Measurements from ENCODE around the gene BAZ1B.
"Not testable (repeated sequence)": the region's sequence is repeated elsewhere in the genome, so short reads cannot be mapped to it uniquely, and the experiment has no call there.

BAZ1B gene

GRCh38 chr7:73536479-73536878 is 14.4 kb upstream of the BAZ1B start:
- no peaks in the 10 kb centered on the region for H3K4me1 ChIP-seq (ENCODE audit: insufficient read depth, low read length, severe bottlenecking)
- H3K36me3 ChIP-seq (ENCODE audit: insufficient read depth, low read length) = peaks cover 56% of the 10 kb centered on the region
- TF ChIP-seq EZH2 (IDR thresholded peaks at IDR 0.05; ENCODE audit: borderline replicate concordance, low read length) = no peak
- TF ChIP-seq CTCF (IDR thresholded peaks at IDR 0.05; ENCODE audit: low read length) = no peak

GRCh38 chr7:73535918-73536317 is 13.8 kb upstream of the BAZ1B start:
- not testable (repeated sequence) for H3K4me1 ChIP-seq (ENCODE audit: insufficient read depth, low read length, severe bottlenecking); H3F3A ChIP-seq (ENCODE audit: insufficient read depth, low read length); H2AFZ ChIP-seq (ENCODE audit: low read length); H3K4me3 ChIP-seq (ENCODE audit: low read depth, low read length, poor library complexity, severe bottlenecking); H3K27me3 ChIP-seq (ENCODE audit: insufficient read depth, low read length); H3K79me2 ChIP-seq (ENCODE audit: insufficient read depth, low read length); H3K9ac ChIP-seq (ENCODE audit: low read length); H3K9me2 ChIP-seq (ENCODE audit: low read depth, low read length); H3K27ac ChIP-seq (ENCODE audit: low read depth, low read length, poor library complexity, severe bottlenecking); H3K9me3 ChIP-seq (ENCODE audit: low read length); H3K4me2 ChIP-seq (ENCODE audit: low read length); H4K20me1 ChIP-seq (ENCODE audit: insufficient read depth, low read length)
- peaks cover 55% of the 10 kb centered on the region for H3K36me3 ChIP-seq (ENCODE audit: insufficient read depth, low read length)

More at GRCh38 chr7:73536479-73536878, 14.4 kb upstream of the BAZ1B start:
- no peaks in the 10 kb centered on the region for H3K9me3 ChIP-seq (ENCODE audit: low read length)
- no peak overlapping the region for H3K9ac ChIP-seq (ENCODE audit: low read length)
- H3K9me2 ChIP-seq (ENCODE audit: low read depth, low read length) = no peaks in the 10 kb centered on the region
- no peak overlapping the region for H3K4me2 ChIP-seq (ENCODE audit: low read length)
- no peak overlapping the region for H2AFZ ChIP-seq (ENCODE audit: low read length)
- H3K4me3 ChIP-seq (ENCODE audit: low read depth, low read length, poor library complexity, severe bottlenecking) = no peak overlapping the region
- no peak overlapping the region for H3K27ac ChIP-seq (ENCODE audit: low read depth, low read length, poor library complexity, severe bottlenecking)
- no peaks in the 10 kb centered on the region for H4K20me1 ChIP-seq (ENCODE audit: insufficient read depth, low read length)
- H3K79me2 ChIP-seq (ENCODE audit: insufficient read depth, low read length) = no peaks in the 10 kb centered on the region
- no peaks in the 10 kb centered on the region for H3F3A ChIP-seq (ENCODE audit: insufficient read depth, low read length)
- no peaks in the 10 kb centered on the region for H3K27me3 ChIP-seq (ENCODE audit: insufficient read depth, low read length)

GRCh38 chr7:73533742-73534141 is 11.6 kb upstream of the BAZ1B start:
- Histone ChIP-seq H3K4me1 (ENCODE audit: insufficient read depth, low read length, severe bottlenecking) (no peaks in the 10 kb centered on the region), H3F3A (ENCODE audit: insufficient read depth, low read length) (no peaks in the 10 kb centered on the region), H3K4me2 (ENCODE audit: low read length) (no peak overlapping the region), H3K27ac (ENCODE audit: low read depth, low read length, poor library complexity, severe bottlenecking) (no peak overlapping the region), H4K20me1 (ENCODE audit: insufficient read depth, low read length) (no peaks in the 10 kb centered on the region), H3K4me3 (ENCODE audit: low read depth, low read length, poor library complexity, severe bottlenecking) (no peak overlapping the region), H3K9me2 (ENCODE audit: low read depth, low read length) (no peaks in the 10 kb centered on the region), H3K27me3 (ENCODE audit: insufficient read depth, low read length) (no peaks in the 10 kb centered on the region), H3K36me3 (ENCODE audit: insufficient read depth, low read length) (peaks cover 37% of the 10 kb centered on the region), H2AFZ (ENCODE audit: low read length) (no peak overlapping the region), H3K79me2 (ENCODE audit: insufficient read depth, low read length) (no peaks in the 10 kb centered on the region), H3K9ac (ENCODE audit: low read length) (no peak overlapping the region), H3K9me3 (ENCODE audit: low read length) (no peaks in the 10 kb centered on the region)
- TF ChIP-seq EZH2 (IDR thresholded peaks at IDR 0.05; ENCODE audit: borderline replicate concordance, low read length) (no peak), CTCF (IDR thresholded peaks at IDR 0.05; ENCODE audit: low read length) (no peak)

- Histone ChIP-seq H3K27ac (ENCODE audit: low read depth, low read length, poor library complexity, severe bottlenecking) (no peak overlapping the region), H3F3A (ENCODE audit: insufficient read depth, low read length) (no peaks in the 10 kb centered on the region), H4K20me1 (ENCODE audit: insufficient read depth, low read length) (no peaks in the 10 kb centered on the region), H3K9me3 (ENCODE audit: low read length) (no peaks in the 10 kb centered on the region), H3K27me3 (ENCODE audit: insufficient read depth, low read length) (no peaks in the 10 kb centered on the region), H3K9ac (ENCODE audit: low read length) (no peak overlapping the region), H3K4me2 (ENCODE audit: low read length) (no peak overlapping the region), H3K36me3 (ENCODE audit: insufficient read depth, low read length) (peaks cover 24% of the 10 kb centered on the region), H3K4me1 (ENCODE audit: insufficient read depth, low read length, severe bottlenecking) (peaks cover 2% of the 10 kb centered on the region), H3K4me3 (ENCODE audit: low read depth, low read length, poor library complexity, severe bottlenecking) (no peak overlapping the region), H3K79me2 (ENCODE audit: insufficient read depth, low read length) (no peaks in the 10 kb centered on the region), H3K9me2 (ENCODE audit: low read depth, low read length) (no peaks in the 10 kb centered on the region), H2AFZ (ENCODE audit: low read length) (no peak overlapping the region)
- TF ChIP-seq EZH2 (IDR thresholded peaks at IDR 0.05; ENCODE audit: borderline replicate concordance, low read length) = no peak
- TF ChIP-seq CTCF (IDR thresholded peaks at IDR 0.05; ENCODE audit: low read length) = no peak
These were observed 10.1 kb upstream of the BAZ1B start for GRCh38 chr7:73532224-73532623.

All from OCI-LY1 (cell line).